GM12874 (cell line): ENCODE measurements around the gene CELA2B.

ENCODE experiments used
- TF ChIP-seq, protein P1 (sequence below): IDR thresholded peaks from 2 replicates; pipeline ENCODE4 v1.5.1; 2011; ENCODE audit warnings: low read depth, mild to moderate bottlenecking, control low read depth, low read length, moderate library complexity; ENCODE audit not compliant: insufficient read depth

Gene CELA2B

DNA sequence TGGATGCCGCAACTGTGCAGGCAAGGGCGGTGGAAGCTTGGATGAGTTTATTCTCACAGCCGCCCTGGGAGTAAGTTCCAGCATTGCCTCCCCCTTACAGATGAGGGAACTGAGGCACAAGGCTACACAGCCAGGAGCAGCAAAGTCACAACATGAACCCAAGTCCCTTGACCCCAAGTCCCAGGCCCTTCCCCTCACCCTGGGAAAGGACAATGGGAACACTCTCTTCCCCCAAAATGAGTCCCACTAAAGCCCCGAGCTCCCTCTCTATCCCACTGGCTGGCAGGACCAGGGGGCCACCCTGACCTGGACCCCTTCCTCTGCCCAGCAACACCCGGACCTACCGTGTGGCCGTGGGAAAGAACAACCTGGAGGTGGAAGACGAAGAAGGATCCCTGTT, 33.8 kb upstream of the CELA2B start:
- TF ChIP-seq, protein P1, sequence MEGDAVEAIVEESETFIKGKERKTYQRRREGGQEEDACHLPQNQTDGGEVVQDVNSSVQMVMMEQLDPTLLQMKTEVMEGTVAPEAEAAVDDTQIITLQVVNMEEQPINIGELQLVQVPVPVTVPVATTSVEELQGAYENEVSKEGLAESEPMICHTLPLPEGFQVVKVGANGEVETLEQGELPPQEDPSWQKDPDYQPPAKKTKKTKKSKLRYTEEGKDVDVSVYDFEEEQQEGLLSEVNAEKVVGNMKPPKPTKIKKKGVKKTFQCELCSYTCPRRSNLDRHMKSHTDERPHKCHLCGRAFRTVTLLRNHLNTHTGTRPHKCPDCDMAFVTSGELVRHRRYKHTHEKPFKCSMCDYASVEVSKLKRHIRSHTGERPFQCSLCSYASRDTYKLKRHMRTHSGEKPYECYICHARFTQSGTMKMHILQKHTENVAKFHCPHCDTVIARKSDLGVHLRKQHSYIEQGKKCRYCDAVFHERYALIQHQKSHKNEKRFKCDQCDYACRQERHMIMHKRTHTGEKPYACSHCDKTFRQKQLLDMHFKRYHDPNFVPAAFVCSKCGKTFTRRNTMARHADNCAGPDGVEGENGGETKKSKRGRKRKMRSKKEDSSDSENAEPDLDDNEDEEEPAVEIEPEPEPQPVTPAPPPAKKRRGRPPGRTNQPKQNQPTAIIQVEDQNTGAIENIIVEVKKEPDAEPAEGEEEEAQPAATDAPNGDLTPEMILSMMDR = no peak

- TF ChIP-seq, protein P1 = no peak
Observed at GRCh38 chr1:15442759-15443158, 33.1 kb upstream of the CELA2B start.

DNA sequence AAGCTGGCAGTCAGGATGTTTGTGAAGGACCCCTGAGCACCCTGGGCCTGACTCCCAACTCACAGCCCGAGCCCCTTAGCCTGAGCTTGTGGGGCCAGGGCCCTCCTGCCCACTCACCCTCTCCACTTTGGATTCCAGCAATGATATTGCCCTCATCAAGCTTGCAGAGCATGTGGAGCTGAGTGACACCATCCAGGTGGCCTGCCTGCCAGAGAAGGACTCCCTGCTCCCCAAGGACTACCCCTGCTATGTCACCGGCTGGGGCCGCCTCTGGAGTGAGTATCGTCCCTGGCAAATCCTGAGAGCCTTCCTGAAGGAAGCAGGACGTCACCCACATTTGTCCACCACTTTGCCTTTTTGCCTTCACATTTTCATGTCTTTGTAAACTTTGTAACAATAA, 32.6 kb upstream of the CELA2B start:
- TF ChIP-seq, protein P1 = no peak

GRCh38 chr1:15444468-15445389, 31.2 kb upstream of the CELA2B start:
- TF ChIP-seq, protein P1 = no peak

GRCh38 chr1:15445390-15446122, 30.3 kb upstream of the CELA2B start:
- TF ChIP-seq, protein P1 = no peak

GRCh38 chr1:15446212-15446611, 29.7 kb upstream of the CELA2B start:
- TF ChIP-seq, protein P1 = no peak

- TF ChIP-seq, protein P1 = no peak
Observed at GRCh38 chr1:15448877-15449462, 26.9 kb upstream of the CELA2B start.
